DMS79 treated with DMSO at 0.1 percent for 48 hours (cell line): ENCODE data around the gene PTPMT1.

Source experiments
- DNase-seq: peaks from one replicate; lab custom pipeline; 2025; lab: John Stamatoyannopoulos, UW

Gene PTPMT1

DNA sequence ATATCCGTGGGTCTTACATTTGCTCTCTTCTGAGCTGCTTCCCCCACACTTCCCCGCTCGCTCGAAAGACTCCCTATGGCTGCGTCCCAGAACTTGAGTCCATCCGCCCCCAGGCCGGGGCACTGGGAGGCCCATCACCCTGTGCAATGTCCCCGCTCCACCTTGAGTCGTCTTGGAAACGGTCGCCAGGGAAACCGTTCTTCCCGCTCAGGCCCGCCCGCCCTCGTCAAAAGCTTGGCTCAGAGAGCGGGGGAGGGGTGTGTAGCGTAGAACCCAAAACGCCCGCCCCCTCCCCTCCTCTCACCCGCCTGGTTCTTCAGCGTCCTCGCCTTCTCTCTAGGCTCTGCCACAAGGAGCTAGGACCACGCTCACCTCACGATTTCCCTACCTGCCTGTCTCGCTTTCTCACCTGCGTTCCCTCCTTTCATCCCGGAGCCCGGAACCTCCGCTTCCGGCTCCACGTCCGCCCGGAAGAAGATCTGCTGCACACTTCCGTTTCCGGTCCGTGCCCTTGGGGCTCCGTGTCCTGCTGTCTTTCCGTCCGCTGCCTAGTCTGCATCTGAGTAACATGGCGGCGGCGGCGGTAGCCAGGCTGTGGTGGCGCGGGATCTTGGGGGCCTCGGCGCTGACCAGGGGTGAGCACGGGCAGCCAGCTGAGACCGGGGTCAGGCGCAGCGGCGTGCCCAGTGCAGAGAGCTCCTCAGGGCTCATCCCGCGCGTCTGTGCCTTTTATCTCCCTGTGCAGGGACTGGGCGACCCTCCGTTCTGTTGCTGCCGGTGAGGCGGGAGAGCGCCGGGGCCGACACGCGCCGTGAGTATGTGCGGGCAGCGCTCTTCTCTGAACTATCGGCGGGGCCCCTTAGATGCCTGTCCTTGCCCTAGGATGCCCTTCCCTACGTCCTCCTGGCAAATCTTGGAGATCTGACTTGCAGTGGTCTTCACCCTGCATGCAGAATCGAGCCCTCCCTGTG is 13.4 kb downstream of the PTPMT1 start, which contains the start of the genes KBTBD4 and NDUFS3:
KBTBD4 (minus strand) TSS at position 447 of the 971 bp plus-strand sequence; CDS start at position 428, 19 bp downstream.
NDUFS3 (plus strand) TSS at position 551 of the 971 bp plus-strand sequence; CDS start at position 569, 18 bp downstream.
- peak; percentile 95 for DNase-seq

GRCh38 chr11:47583844-47584243 is 18.4 kb downstream of the PTPMT1 start:
- no peak for DNase-seq

GRCh38 chr11:47586098-47586855 is 20.9 kb downstream of the PTPMT1 start, which contains the start of gene FAM180B:
Gene FAM180B (plus strand): TSS chr11:47586678. CDS start chr11:47586769, 91 bp downstream.
- no peak for DNase-seq

DNA sequence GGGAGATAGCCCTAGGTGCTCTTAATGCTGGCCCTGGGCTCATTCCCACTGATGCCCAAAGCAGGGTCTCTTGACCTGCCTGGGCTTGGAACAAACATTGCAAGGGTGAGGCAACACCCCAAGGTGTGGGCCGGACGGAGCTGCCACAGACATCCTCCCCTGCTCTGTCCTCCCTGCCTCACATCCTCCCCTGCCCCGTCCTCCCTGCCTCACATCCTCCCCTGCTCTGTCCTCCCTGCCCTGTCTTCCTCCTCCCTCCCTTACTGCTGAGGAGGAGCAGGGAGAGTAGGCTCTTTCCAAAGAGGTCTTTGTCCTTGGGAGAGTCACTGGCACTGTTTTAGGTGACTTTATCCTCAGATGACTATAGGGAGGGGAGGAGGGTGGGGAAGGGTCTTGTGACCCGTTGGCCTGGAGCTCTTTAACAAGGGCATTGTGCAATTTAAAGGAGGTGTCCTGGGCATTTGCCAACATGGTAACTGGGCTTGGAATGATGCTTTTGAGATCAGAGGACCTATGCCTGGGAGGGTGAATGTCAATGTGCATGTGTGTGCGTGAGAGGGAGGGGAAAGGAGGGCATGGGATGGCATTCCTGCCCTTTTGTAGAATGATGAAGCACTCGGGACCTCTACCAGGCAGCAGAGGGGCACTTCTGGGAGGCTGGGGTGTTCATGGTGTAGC is 21.8 kb downstream of the PTPMT1 start:
- no peak for DNase-seq

DNA sequence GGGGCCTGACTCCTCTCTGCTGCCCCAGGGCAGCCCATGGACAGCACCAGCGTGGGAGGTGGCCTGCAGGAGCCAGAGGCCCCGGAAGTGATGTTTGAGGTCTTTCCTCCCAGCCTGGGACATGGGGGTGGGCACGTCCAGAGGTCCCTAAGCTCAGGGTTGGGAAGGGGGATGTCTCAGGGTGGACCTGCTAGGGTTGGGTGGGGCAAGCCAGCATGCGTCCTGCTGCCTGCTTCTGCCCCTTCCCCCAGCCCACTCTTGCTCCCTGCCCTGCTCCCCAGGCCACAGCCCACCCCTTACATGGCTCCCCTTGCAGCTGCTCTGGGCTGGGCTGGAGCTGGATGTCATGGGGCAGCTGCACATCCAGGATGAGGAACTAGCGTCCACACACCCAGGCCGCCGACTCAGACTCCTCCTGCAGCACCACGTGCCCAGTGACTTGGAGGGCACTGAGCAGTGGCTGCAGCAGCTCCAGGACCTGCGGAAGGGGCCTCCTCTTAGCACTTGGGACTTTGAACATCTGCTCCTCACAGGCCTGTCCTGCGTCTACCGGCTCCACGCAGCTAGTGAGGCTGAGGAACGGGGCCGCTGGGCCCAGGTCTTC is 22.4 kb downstream of the PTPMT1 start:
- DNase-seq = no peak

- no peak for DNase-seq
Measured at GRCh38 chr11:47589118-47589517, 23.7 kb downstream of the PTPMT1 start.

GRCh38 chr11:47589584-47589976 is 24.2 kb downstream of the PTPMT1 start:
- no peak for DNase-seq

DNA sequence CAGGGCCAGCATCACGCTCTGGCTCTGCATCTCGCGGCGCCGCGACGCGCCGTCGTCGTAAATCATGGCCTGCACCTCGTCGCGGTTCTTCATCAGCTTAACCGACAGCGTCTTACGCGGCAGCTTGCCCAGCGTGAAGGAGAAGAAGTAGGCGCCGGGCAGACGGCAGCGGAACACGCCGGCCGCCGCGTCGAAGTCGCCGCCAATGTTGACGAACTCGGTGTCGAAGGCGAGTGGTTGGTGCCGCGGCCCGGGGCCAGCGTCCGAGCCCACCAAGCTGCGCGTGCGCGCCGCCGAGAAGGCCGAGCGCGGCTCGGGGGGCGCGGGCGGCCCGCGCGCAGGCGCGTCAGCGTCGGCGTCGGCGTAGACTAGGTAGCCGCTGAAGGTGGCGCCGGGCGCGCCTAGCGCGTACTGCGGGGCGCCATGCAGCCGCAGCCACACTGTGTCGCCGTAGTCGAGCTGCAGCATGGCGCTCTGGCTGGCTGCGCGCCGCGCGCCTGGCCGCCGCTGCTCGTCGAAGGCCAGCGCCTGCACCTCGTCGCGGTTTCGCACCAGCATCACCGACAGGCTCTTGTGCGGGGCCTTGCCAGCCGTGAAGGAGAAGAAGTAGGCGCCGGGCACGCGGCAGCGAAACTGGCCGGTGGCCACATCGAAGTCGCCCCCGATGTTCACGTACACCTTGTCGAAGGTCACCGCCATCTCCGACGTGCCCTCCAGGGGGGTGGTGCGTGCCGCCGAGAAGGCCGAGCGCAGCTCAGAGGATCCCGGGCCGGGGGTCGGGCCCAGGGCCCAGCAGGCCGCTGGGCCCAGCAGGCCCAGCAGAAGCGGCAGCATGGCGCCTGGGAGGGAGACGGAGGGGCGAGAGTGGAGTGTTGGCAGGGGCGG is 24.8 kb downstream of the PTPMT1 start:
- no peak for DNase-seq

DNA sequence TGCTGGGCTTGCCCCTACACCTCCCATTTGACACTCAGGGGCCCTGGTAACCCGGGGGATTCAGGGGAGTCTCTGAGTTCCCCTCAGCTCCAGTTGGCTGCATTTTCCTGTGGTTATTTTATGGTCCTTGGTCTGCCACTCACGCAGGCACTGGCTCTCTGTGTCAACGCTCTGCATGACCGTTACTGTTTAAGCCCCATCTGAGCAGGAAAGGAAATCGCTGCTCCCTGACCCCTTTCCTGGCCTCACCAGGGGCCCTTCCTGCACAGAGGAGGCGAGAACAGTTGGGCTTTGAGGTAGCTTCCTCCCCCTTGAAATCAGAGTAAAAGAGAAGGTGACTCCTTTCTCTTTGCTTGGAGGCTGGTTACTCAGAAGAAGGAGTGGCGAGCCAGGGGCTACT is 26.4 kb downstream of the PTPMT1 start:
- no peak for DNase-seq

- DNase-seq = no peak
Measured at GRCh38 chr11:47592251-47592650, 26.9 kb downstream of the PTPMT1 start.

GRCh38 chr11:47592970-47593369 is 27.6 kb downstream of the PTPMT1 start:
- DNase-seq = no peak

- DNase-seq = peak; percentile 12
Measured at GRCh38 chr11:47593492-47593933, 28.1 kb downstream of the PTPMT1 start.

DNA sequence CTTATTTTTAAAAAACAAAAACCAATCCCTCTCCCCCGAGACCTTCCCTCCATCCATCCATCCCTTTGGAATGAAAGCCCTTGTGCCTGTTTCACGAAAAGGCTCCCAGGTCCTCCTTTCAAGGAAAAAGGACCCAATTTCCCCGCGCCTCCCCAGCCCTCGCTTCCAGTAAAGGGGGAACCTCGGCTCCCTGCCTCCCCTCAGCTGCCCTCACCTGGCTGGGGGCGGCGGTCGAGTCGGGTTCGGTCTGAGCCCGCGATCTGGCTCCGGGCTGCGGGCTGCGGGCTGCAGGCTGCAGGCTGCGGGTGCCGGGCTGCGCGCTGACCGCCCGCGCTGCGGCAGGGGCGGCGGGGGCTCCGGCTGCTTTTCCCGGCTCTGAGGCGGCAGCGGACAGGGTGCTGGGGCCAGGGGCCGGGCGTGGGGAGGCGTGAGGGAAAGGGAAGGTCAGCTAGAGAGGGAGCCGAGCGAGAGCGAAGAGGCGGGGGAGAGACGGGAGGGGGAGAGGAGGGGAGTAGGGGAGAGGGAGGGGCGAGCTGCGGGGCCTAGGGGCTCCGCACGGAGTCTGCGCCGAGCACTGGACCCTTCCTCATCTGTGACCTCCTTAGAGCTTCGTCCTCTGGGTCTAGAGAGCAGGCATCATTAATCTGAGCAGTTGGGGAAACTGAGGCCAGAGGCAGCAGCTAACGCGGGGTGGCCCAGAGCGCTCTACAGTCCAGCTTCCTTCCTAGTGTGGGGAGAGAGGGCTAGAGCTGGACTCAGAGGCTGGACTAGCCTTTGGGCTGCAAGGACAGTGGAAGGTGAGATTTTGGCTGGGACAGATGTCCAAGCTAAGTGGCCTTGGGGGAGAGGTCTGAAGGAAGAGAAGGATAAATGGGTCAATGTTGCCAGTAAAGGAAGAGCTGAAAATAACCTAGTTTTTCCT is 28.8 kb downstream of the PTPMT1 start, which contains the start of gene C1QTNF4:
C1QTNF4 (minus strand) TSS at position 478 of the 922 bp plus-strand sequence. CDS start 3,601 bp downstream, outside the sequence.
- peak; percentile 12 for DNase-seq

DNA sequence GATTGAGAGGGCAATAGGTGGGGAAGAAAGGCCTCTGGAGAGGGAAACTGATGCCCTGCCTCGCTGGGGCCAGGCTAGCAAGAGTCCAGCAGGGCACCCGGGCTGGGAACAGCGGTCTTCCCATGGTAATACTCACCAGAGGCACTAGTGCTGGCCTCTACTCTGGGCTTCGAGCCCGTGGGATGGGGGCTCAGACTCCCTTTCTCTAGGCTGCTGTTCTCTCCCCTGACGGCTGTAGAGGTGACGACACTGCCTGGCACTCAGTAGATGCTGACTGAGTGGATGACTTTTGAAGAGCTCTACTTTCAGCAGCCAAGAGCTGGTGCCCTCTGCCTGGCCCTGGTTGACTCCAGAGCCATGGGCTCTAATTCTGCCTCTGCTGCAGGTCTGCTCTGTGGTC is 29.6 kb downstream of the PTPMT1 start:
- peak; percentile 41 for DNase-seq

DNA sequence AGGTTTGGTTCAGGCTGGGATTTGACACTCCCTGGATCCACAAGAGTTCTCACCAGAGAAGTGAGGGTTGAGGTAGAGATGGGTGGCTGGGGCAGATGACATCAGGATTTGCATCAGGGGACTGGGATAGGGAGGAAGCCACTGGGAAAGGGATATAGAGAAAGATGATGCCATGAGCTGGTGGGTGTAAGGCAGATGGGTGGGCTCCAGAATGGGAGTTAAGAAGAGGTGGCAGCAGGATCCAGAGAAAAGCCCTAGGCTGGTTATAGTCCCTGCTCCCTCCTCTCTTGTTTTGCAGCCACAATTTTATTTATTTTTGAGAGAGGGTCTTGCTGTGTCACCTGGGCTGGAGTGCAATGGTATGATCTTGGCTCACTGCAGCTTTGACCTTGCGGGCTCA is 30.6 kb downstream of the PTPMT1 start:
- DNase-seq = no peak

- DNase-seq = no peak
Measured at GRCh38 chr11:47599902-47600301, 34.5 kb downstream of the PTPMT1 start.

DNA sequence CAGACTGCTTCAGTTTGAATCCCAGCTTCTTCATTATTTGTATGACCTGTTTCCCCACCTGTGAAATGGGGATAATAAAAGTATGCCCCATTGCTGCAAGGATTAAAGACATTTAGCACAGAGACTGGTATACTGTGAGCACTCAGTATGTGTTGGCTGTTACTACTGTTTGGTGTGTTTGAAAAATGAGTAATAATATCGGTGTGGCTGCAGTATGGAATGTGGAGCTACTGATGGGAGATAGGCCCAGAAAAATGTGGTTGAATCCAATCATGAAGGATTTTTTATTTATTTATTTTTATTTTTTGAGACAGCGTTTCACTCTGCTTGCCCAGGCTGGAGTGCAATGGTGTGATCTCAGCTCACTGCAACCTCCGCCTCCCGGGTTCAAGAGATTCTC is 37.9 kb downstream of the PTPMT1 start:
- DNase-seq = no peak

DNA sequence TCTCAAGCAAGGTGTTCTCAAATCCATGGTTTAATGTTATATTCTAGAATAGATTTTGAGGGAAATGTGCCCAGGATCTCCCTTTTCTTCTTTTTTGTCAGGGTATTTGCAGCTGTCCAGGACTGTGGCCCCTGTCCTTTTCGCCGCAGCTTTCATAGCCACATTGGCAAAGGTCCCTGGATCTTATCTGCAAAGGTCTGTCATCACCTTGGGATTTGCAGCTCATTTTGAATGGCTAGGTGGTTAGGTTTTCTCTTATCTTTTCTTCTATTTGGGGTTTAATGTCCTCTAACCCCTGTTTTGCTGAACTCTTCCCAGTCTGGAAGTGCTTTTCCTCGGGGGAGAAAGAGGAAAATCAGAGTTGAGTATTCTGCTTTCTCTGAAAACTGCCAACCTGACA is 40.5 kb downstream of the PTPMT1 start:
- DNase-seq = no peak

- no peak for DNase-seq
Measured at GRCh38 chr11:47606731-47607130, 41.3 kb downstream of the PTPMT1 start.
